ENCODE measurements around the gene LBH. TPM values are rescaled to one million over a fixed set of nuclear protein-coding genes. Genes with fewer than 3 reads are reported as not detected.

The LBH gene
- total RNA-seq, 1 experiment from 2014 or later = 1.2 TPM

- ATAC-seq (no peak), DNase-seq (ENCODE audit: low read depth, low spot score) (no peak)
- H3K36me3 ChIP-seq (ENCODE audit: control insufficient read depth in 1 of 2, insufficient read depth in 2 of 2, low read length in 2 of 2) = no peaks in the 10 kb centered on the region
- H4K20me1 ChIP-seq (ENCODE audit: insufficient read depth) = no peaks in the 10 kb centered on the region
- H3K4me2 ChIP-seq (ENCODE audit: low read length) = no peak overlapping the region
- H2AFZ ChIP-seq (ENCODE audit: low read depth, low read length, poor library complexity, severe bottlenecking) = no peak overlapping the region
- intact Hi-C loops (cut with micrococcal nuclease) = no loop called here
- no peak overlapping the region for H3K9ac ChIP-seq (ENCODE audit: low read length)
- H3K9me3 ChIP-seq (ENCODE audit: control insufficient read depth in 1 of 2, insufficient read depth in 1 of 2, low read depth in 1 of 2, low read length in 2 of 2) = no peaks in the 10 kb centered on the region
- H3K27ac ChIP-seq (ENCODE audit: low read depth, low read length) = no peak overlapping the region
- ChIA-PET POLR2A (no interaction called here), RAD21 (ENCODE audit: low non-redundant PET in 1 of 2, low total read pairs in 2 of 2, uncharacterized antibody in 2 of 2, unreplicated experiment in 2 of 2) (no interaction called here), CTCF (no interaction called here)
- H3K4me3 ChIP-seq (replicated peaks in 1 of 2; ENCODE audit: low read depth in 1 of 2, low read length in 2 of 2) = no peak overlapping the region
- peaks cover 0 to 8% of the 10 kb centered on the region in 2 experiments; a peak in 2 of 4 replicates for H3K4me1 ChIP-seq (ENCODE audit: control insufficient read depth in 1 of 2, insufficient read depth in 2 of 2, low read length in 2 of 2)
- no peak for TF ChIP-seq ZFX (IDR thresholded peaks at IDR 0.05)
- no peak for TF ChIP-seq CEBPB (IDR thresholded peaks at IDR 0.05; ENCODE audit: low read depth)
- no peak for TF ChIP-seq CTCF (IDR thresholded peaks at IDR 0.05 in 2 of 3, conservative IDR thresholded peaks at IDR 0.05 in 1 of 3; ENCODE audit: borderline replicate concordance in 1 of 3, insufficient read depth in 1 of 3, low read depth in 2 of 3, low read length in 2 of 3)
- no peak for TF ChIP-seq TCF7L2 (IDR thresholded peaks at IDR 0.05; ENCODE audit: borderline replicate concordance, extremely low read depth, insufficient read depth, insufficient read length)
- no peak for TF ChIP-seq POLR2AphosphoS5 (IDR thresholded peaks at IDR 0.05; ENCODE audit: low read depth, low read length)
- TF ChIP-seq ATF3 (IDR thresholded peaks at IDR 0.05) = no peak
- no peak for TF ChIP-seq JUND (IDR thresholded peaks at IDR 0.05)
- no peaks in the 10 kb centered on the region for H3K79me2 ChIP-seq (ENCODE audit: insufficient read depth, low read length)
- no peaks in the 10 kb centered on the region for H3K9me2 ChIP-seq (ENCODE audit: insufficient read depth)
- BruUV-seq (replicated peaks) = no TSS peak
- no peaks in the 10 kb centered on the region for H3K27me3 ChIP-seq (ENCODE audit: insufficient read depth, low read length)
Observed at GRCh38 chr2:30298302-30298701, 67.0 kb downstream of the LBH start.

- no peak overlapping the region for H2AFZ ChIP-seq (ENCODE audit: low read depth, low read length, poor library complexity, severe bottlenecking)
- ATAC-seq (no peak), DNase-seq (ENCODE audit: low read depth, low spot score) (no peak)
- ChIA-PET RAD21 (ENCODE audit: low non-redundant PET in 1 of 2, low total read pairs in 2 of 2, uncharacterized antibody in 2 of 2, unreplicated experiment in 2 of 2) (no interaction called here), CTCF (no interaction called here), POLR2A (no interaction called here)
- H3K9me2 ChIP-seq (ENCODE audit: insufficient read depth) = no peaks in the 10 kb centered on the region
- no peaks in the 10 kb centered on the region for H3K4me1 ChIP-seq (ENCODE audit: control insufficient read depth in 1 of 2, insufficient read depth in 2 of 2, low read length in 2 of 2)
- intact Hi-C loops (cut with micrococcal nuclease) = no loop called here
- no peak overlapping the region for H3K27ac ChIP-seq (ENCODE audit: low read depth, low read length)
- no peaks in the 10 kb centered on the region for H3K9me3 ChIP-seq (ENCODE audit: control insufficient read depth in 1 of 2, insufficient read depth in 1 of 2, low read depth in 1 of 2, low read length in 2 of 2)
- H3K9ac ChIP-seq (ENCODE audit: low read length) = no peak overlapping the region
- BruUV-seq (replicated peaks) = no TSS peak
- no peaks in the 10 kb centered on the region for H4K20me1 ChIP-seq (ENCODE audit: insufficient read depth)
- no peaks in the 10 kb centered on the region for H3K36me3 ChIP-seq (ENCODE audit: control insufficient read depth in 1 of 2, insufficient read depth in 2 of 2, low read length in 2 of 2)
- no peaks in the 10 kb centered on the region for H3K27me3 ChIP-seq (ENCODE audit: insufficient read depth, low read length)
- no peaks in the 10 kb centered on the region for H3K79me2 ChIP-seq (ENCODE audit: insufficient read depth, low read length)
- H3K4me2 ChIP-seq (ENCODE audit: low read length) = no peak overlapping the region
- no peak overlapping the region for H3K4me3 ChIP-seq (replicated peaks in 1 of 2; ENCODE audit: low read depth in 1 of 2, low read length in 2 of 2)
- TF ChIP-seq SIN3A (IDR thresholded peaks at IDR 0.05; ENCODE audit: low read depth) (no peak), FOSL1 (IDR thresholded peaks at IDR 0.05; ENCODE audit: low read depth) (no peak), SRF (IDR thresholded peaks at IDR 0.05; ENCODE audit: low read depth) (no peak), CEBPB (IDR thresholded peaks at IDR 0.05; ENCODE audit: low read depth) (no peak), ELF1 (IDR thresholded peaks at IDR 0.05; ENCODE audit: borderline replicate concordance, low read depth) (no peak), SP1 (IDR thresholded peaks at IDR 0.05; ENCODE audit: low read depth) (no peak), CTCF (IDR thresholded peaks at IDR 0.05 in 2 of 3, conservative IDR thresholded peaks at IDR 0.05 in 1 of 3; ENCODE audit: borderline replicate concordance in 1 of 3, insufficient read depth in 1 of 3, low read depth in 2 of 3, low read length in 2 of 3) (no peak), EGR1 (IDR thresholded peaks at IDR 0.05; ENCODE audit: low read depth) (no peak)
- TF ChIP-seq, protein P1, sequence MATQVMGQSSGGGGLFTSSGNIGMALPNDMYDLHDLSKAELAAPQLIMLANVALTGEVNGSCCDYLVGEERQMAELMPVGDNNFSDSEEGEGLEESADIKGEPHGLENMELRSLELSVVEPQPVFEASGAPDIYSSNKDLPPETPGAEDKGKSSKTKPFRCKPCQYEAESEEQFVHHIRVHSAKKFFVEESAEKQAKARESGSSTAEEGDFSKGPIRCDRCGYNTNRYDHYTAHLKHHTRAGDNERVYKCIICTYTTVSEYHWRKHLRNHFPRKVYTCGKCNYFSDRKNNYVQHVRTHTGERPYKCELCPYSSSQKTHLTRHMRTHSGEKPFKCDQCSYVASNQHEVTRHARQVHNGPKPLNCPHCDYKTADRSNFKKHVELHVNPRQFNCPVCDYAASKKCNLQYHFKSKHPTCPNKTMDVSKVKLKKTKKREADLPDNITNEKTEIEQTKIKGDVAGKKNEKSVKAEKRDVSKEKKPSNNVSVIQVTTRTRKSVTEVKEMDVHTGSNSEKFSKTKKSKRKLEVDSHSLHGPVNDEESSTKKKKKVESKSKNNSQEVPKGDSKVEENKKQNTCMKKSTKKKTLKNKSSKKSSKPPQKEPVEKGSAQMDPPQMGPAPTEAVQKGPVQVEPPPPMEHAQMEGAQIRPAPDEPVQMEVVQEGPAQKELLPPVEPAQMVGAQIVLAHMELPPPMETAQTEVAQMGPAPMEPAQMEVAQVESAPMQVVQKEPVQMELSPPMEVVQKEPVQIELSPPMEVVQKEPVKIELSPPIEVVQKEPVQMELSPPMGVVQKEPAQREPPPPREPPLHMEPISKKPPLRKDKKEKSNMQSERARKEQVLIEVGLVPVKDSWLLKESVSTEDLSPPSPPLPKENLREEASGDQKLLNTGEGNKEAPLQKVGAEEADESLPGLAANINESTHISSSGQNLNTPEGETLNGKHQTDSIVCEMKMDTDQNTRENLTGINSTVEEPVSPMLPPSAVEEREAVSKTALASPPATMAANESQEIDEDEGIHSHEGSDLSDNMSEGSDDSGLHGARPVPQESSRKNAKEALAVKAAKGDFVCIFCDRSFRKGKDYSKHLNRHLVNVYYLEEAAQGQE (IDR thresholded peaks at IDR 0.05; ENCODE audit: low read depth) = no peak
Observed at GRCh38 chr2:30300122-30300455, 68.8 kb downstream of the LBH start.
